Erythroblast (primary cell): ENCODE measurements around the gene SCN1B.
"Not testable (repeated sequence)": the region's sequence is repeated elsewhere in the genome, so short reads cannot be mapped to it uniquely, and the experiment has no call there.

Experiments used
- DNase-seq, 2 experiments: peaks; one replicate each; lab custom pipeline; 2025; lab: John Stamatoyannopoulos, UW
- GATA1 ChIP-seq: IDR thresholded peaks from 2 replicates; pipeline ENCODE4 v1.6.1; 2011; ENCODE audit warnings: low read depth, mild to moderate bottlenecking, control low read depth, low read length, moderate library complexity
- POLR2A ChIP-seq: IDR thresholded peaks from 2 replicates; pipeline ENCODE4 v1.6.1; 2011; ENCODE audit warnings: mild to moderate bottlenecking, low read length

SCN1B gene

GRCh38 chr19:35030257-35031071, at the start of gene SCN1B:
Gene SCN1B (plus strand): TSS chr19:35030470. CDS start chr19:35030821, 351 bp downstream.
- DNase-seq, result peak; percentile 45 to 46
- no peak for TF ChIP-seq POLR2A
- no peak for TF ChIP-seq GATA1

GRCh38 chr19:34982275-34982674, 48.0 kb upstream of the SCN1B start:
- DNase-seq, result no peak
- TF ChIP-seq GATA1, result no peak
- no peak for TF ChIP-seq POLR2A

GRCh38 chr19:34983786-34984185, 46.5 kb upstream of the SCN1B start:
- no peak for TF ChIP-seq POLR2A
- TF ChIP-seq GATA1, result no peak
- no peak for DNase-seq

GRCh38 chr19:34984287-34984686, 46.0 kb upstream of the SCN1B start:
- no peak for TF ChIP-seq GATA1
- no peak for TF ChIP-seq POLR2A
- no peak for DNase-seq

- TF ChIP-seq GATA1, result no peak
- TF ChIP-seq POLR2A, result no peak
- no peak for DNase-seq
These were observed 44.8 kb upstream of the SCN1B start for GRCh38 chr19:34985249-34986022.

GRCh38 chr19:34988119-34988518, 42.2 kb upstream of the SCN1B start:
- TF ChIP-seq GATA1, result no peak
- TF ChIP-seq POLR2A, result no peak
- DNase-seq, result no peak

- no peak for TF ChIP-seq POLR2A
- no peak for TF ChIP-seq GATA1
These were observed 41.0 kb upstream of the SCN1B start for GRCh38 chr19:34989298-34989697.

GRCh38 chr19:34990578-34991192, 39.6 kb upstream of the SCN1B start:
- DNase-seq, result no peak
- TF ChIP-seq POLR2A, result no peak

More at GRCh38 chr19:34989298-34989697, 41.0 kb upstream of the SCN1B start:
- DNase-seq, result no peak

- DNase-seq, result no peak
- no peak for TF ChIP-seq GATA1
- no peak for TF ChIP-seq POLR2A
These were observed 38.5 kb upstream of the SCN1B start for GRCh38 chr19:34991542-34992333.

- DNase-seq, result not testable (repeated sequence)
These were observed 37.7 kb upstream of the SCN1B start for GRCh38 chr19:34992582-34992981.

- TF ChIP-seq GATA1 (no peak), POLR2A (no peak)
These were observed 36.0 kb upstream of the SCN1B start for GRCh38 chr19:34994286-34994642.

GRCh38 chr19:34994643-34995541, 35.4 kb upstream of the SCN1B start:
- no peak for DNase-seq
- TF ChIP-seq GATA1, result no peak
- TF ChIP-seq POLR2A, result no peak

More at GRCh38 chr19:34994286-34994642, 36.0 kb upstream of the SCN1B start:
- DNase-seq, result no peak

- no peak for DNase-seq
- TF ChIP-seq POLR2A (no peak), GATA1 (no peak)
These were observed 34.7 kb upstream of the SCN1B start for GRCh38 chr19:34995551-34995950.

- DNase-seq, result no peak
- TF ChIP-seq POLR2A, result no peak
- no peak for TF ChIP-seq GATA1
These were observed 33.1 kb upstream of the SCN1B start for GRCh38 chr19:34997071-34997617.

GRCh38 chr19:34998224-34998623, 32.0 kb upstream of the SCN1B start:
- DNase-seq, result not testable (repeated sequence)
